Astrocyte of the hippocampus (primary cell): ENCODE measurements around the gene TES.
A peak's percentile ranks its signal among the peaks of the same experiment; 100 is the strongest.
"Not testable (repeated sequence)": the region's sequence is repeated elsewhere in the genome, so short reads cannot be mapped to it uniquely, and the experiment has no call there.

Source experiments
- DNase-seq: peaks from one replicate; pipeline ENCODE4 v3.0.0; 2011; ENCODE audit warnings: low read depth, low spot score

TES gene

DNA sequence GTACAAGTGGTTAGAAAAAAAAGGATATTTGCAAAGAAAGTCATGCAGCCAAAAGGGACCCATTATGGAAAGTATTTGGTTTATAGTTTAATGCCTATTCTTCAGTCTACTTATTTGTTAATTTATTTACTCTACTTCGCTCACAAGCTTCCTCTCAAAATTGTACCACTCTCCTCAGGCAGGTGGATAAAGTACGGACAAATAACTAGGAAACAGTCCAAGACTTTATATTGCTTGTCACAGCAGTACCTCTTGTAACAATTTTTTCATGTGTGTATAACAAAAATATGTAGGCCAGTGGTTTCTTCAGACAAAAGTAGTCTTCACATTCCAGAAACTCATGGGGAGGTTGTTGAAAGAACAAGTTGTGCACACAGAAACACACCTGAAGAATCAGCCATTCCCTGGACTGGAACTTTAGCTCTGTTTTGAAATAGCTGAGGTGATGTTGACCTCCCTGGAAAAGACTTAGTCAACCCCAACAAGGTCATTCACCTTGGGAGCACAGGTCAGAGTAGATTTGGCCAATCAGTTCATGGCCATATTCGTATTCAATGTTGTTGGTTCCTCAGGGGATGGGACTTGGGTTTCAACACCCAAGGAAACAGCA, 73.4 kb downstream of the TES start:
- DNase-seq, result no peak

DNA sequence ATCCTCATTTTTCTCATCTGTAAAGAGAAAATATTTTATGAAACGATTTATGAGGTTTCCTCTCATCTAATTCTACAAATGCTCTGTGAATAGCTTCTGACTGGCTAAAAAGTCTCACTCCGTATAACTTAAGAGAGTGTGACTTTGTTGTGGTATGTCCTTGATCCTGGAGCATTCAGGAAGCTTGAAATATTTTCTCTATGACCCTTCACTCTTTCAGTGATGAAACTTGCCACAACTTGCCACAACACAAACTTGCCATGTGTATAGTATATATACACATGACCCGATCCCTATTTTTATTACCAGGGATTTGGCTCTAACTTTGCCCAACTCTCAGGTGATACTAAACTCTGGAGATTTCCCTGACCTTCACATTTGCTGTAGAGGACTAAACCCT, 74.1 kb downstream of the TES start:
- no peak for DNase-seq

DNA sequence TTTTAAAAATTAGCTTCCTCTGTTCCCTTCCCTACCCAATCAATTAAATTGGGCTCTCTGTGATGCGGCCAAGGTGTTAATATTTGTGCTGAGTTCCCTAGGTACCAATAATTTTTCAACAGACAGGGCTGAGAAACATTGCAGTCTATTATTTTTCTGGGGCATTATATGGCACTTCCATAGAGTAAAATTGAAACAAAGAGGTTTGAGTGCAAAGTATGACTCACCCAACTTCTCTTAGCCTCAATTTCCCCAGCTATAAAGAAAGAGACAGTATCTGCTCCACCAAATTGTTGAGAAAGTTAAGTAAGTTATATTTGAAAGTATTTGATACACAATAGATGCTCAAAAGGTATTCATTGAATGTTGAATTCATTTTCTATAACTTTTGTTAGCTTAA, 74.9 kb downstream of the TES start:
- DNase-seq, result no peak

DNA sequence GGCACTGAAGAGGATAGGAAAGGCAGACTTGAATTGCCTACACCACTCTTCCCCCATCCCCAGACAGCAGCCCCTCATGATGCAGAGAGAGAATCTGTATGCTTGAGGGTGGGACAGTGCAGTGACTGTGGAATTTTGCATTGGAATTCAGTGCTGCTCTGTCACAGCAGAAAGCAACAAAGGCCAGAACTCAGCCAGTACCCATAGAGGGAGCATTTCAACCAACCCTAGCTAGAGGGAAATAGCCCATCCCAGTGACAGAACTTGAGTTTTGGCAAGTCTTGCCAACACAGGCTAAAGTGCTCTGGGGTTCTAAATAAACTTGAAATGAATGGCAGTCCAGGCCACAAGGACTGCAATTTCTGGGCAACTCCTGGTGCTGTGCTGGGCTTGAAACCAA, 80.4 kb downstream of the TES start:
- DNase-seq, result peak; percentile 12

DNA sequence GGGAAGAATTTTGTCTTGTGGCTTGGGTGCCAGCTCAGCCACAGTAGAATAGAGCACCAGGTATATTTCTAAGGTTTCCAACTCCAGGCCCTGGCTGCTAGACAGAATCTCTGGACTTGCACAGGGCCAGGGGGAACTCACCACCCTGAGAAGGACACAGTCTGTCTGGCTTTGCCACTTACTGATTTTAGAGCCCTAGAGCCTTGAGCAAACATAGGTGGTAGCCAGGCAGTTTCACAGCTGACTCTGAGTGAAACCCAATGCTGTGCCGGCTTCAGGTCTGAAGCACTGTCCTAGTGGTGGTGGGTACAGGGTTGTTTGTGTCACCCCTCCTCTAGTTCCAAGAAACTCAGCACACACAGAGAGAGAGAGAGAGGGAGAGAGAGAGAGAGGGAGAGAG, 81.6 kb downstream of the TES start:
- DNase-seq, result no peak

DNA sequence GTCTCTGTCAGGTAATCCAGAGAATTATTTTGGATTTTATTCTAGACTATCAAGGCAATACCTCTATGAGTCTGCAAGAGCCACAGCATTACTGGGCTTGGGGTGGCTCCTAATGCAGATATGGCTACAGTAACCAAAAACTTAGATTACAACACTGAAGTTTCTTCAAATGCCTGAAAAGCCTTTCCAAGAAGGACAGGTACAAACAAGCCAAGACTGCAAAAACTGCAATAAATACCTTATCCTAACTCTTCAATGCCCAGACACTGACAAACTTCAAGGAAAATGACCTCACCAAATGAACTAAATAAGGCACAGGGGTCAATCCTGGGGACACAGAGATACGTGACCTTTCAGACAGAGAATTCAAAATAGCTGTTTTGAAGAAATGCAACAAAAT, 82.0 kb downstream of the TES start:
- no peak for DNase-seq

DNA sequence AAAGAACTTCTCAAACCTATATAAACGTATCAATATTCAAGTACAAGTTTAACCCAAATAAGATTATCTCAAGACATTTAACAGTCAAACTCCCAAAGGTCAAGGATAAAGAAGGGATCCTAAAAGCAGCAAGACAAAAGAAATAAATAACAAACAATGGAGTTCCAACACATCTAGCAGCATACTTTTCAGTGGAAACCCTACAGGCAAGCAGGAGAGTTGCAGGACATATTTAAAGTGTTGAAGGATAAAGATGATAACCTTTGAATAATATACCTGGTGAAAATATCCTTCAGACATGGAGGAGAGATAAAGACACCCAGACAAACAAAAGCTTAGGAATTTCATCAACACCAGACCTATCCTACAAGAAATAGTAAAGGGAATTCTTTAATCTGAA, 82.8 kb downstream of the TES start:
- DNase-seq, result no peak

DNA sequence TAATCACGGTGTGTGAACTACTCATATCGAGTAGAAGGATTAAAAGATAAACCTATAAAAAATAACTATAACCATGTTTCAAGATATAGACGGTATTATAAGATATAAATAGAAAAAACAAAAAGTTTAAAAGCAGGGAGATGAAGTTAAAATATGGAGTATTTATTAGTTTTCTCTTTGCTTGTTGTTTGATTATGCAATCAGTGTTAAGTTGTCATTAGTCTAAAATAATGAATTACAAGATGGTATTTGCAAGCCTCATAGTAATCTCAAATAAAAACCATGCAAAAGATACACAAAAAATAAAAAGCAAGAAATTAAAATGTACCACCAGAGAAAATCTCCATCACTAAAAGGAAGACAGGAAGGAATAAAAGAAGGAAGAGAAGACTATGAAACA, 83.3 kb downstream of the TES start:
- DNase-seq, result no peak

DNA sequence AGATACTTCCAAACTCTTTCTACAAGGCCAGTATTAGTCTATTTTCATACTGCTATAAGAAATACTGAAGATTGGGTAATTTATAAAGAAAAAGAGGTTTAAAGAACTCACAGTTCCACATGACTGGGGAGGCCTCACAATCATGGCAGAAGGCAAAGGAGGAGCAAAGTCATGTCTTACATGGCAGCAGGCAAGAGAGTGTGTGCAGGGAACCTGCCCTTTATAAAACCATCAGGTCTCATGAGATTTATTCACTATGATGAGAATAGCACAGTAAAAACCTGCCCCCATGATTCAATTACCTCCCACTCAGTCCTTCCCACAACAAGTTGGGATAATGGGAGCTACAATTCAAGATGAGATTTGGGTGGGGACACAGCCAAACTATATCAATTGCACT, 85.6 kb downstream of the TES start:
- DNase-seq, result not testable (repeated sequence)

DNA sequence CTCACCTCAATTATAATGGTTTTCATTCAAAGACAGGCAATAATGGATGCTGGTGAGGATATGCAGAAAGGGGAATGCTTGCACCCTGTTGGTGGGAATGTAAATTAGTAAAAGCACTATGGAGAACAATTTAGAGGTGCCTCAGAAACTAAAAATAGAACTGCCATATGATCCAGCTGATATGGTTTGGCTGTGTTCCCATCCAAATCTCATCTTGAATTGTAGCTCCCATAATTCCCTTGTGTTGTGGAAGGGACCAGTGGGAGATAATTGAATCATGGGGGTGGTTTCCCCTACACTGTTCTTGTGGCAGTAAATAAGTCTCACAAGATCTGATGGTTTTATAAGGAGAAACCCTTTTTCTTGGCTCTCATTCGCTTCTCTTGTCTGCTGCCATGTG, 87.7 kb downstream of the TES start:
- DNase-seq, result no peak

DNA sequence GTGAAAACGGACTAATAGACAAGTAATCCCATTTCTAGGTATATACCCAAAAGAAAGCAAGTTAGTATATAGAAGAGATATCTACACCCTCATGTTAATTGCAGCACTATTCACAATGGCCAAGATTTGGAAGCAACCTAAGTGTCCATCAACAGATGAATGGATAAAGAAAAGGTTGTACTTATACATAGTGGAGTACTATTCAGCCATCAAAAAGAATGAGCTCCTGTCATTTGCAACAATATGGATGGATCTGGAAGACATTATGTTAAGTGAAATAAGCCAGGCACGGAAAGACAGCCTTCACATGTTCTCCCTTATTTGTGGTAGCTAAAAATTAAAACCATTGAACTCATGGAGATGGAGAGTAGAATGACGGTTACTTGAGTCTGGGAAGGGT, 88.2 kb downstream of the TES start:
- no peak for DNase-seq

DNA sequence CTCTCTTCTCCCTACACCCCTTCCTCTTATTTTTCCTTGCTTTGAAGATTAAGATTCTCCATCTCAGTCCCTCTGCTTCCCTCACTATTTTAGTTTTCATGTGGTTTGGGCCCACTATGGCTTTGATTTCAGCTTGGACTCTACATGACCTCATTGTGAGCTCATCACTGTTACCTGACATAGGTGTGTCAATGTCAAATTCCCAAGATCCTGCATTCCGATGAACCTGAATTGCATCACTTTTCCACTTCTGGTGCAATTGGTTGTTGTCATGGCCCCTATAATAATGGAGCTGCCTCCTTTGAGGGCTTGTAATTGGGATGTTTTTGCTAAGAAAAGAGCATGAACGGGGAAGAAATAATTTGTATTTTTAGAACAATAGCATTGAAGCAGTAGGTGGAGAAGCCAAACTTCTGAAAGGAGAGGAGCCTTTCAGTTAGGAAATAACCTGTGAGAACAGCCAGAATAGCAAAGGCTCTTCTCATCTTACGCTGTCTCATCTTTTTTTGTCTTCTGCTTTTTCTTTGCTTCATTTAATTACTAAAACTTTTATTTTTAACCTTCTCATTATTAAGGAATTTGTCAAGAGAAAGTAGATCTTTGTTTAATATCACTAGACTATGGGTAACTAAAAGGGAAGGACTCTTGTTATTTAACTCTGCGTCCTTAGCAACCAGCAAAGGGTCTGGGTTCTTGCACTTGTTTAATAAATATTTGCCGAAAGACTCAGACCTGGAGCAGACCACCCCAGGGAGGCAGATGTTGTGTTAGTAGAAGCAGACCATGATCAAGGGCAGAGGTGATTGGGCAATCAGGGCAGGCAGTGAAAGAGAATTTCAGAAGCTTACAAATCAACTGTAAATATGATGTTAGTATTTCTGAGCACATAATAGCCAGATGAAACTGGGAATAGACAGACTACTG, 95.4 kb downstream of the TES start:
- no peak for DNase-seq

DNA sequence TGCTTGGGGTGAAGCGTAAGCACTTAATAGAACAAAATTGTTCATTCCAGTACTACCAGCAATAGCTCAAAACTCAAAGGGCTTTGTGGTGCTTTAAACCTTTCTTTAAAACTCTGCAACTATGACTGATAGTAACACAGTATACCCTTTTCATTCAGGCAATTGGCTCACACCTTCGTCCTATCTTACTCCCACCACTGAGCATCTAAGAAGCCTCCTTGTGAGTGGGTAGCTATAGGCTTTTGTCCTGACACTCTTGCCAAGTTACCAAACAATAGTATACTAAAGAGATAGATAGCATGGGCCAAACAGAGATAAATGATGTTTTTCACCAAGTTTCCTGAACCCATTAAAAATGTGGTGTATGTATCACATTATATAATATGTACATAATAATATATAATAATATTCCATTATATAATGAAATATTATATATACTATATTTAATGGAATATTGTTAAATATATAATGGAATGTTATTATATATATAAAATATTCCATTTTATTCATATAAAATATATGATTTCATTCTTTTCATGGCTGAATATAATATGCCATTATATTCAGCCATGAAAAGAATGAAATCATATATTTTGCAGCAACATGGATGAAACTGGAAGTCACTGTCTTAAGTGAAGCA, 96.2 kb downstream of the TES start:
- no peak for DNase-seq

DNA sequence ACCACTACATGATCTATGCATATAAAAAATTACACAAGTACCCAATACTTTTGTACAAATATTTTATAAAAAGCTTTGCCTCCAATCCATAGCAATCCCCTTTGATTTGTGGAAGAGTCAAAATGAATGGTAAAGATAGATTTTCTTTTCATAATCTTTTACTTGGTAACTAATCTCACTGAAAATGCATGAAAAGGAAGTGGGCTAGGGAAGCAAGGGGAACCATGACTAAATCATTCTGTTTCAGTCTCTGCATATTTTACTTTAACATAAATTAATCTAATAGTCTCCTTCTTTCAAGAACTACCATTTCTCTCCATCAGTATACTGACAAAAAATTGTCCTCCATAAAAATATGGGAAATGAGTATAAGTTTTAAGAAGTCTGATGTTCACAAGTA, 96.9 kb downstream of the TES start:
- no peak for DNase-seq
